Measurements from ENCODE around the gene SMIM11.

SMIM11 gene

DNA sequence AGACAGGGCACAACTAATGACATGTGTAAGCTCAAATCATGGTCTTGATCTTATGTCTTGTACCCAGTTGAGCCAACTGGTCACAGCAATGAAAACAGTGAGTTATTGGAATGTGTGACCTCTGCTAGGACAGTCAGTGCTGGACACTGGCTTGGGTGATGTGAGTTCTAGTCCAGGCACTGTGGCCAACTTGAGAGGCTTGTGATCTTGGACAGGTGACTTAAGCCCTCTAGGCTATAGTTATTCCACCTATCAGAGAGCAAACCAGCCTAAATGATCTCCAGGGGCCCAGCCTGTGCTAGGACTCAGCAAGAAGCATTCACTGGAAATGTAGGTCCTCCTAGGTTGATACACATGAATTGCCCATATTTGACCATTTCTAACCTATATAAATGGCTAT is 10.4 kb upstream of the SMIM11 start:
- ChIA-PET CTCF (interaction anchor here (1.0 to 1.2 kb wide), 2 partner anchors 17 to 145 kb away, joined by 3 to 4 read pairs; no protein-coding TSS in a partner anchor), POLR2A (no interaction called here)
- Histone ChIP-seq H3K4me3 (ENCODE audit: low read depth, low read length) (no peak overlapping the region), H3K36me3 (ENCODE audit: control insufficient read depth in 2 of 2, insufficient read depth in 1 of 2, low read length in 2 of 2) (no peaks in the 10 kb centered on the region), H3K9me3 (ENCODE audit: control insufficient read depth, insufficient read depth, low read depth, low read length) (no peaks in the 10 kb centered on the region), H3K4me1 (ENCODE audit: control insufficient read depth, insufficient read depth, low read length) (no peaks in the 10 kb centered on the region), H3K27ac (ENCODE audit: extremely low read depth, low read depth, low read length) (no peak overlapping the region)
- no peak for TF ChIP-seq MYNN (tag by site-specific recombination; IDR thresholded peaks at IDR 0.05; ENCODE audit: borderline replicate concordance)
- TF ChIP-seq WT1 (tag by site-specific recombination; IDR thresholded peaks at IDR 0.05) = no peak
- no peak for TF ChIP-seq ZNF280D (tag by site-specific recombination; IDR thresholded peaks at IDR 0.05)
- TF ChIP-seq ZNF19 (tag by site-specific recombination; IDR thresholded peaks at IDR 0.05; ENCODE audit: low read depth) = no peak
- TF ChIP-seq ZNF133 (tag by site-specific recombination; IDR thresholded peaks at IDR 0.05) = no peak
- no peak for TF ChIP-seq ZNF792 (tag by site-specific recombination; IDR thresholded peaks at IDR 0.05)
- TF ChIP-seq ZNF623 (tag by site-specific recombination; IDR thresholded peaks at IDR 0.05) = no peak
- no peak for TF ChIP-seq ZNF292 (tag by site-specific recombination; IDR thresholded peaks at IDR 0.05; ENCODE audit: borderline replicate concordance, low read depth)
- TF ChIP-seq ZNF692 (tag by site-specific recombination; IDR thresholded peaks at IDR 0.05) = no peak
- TF ChIP-seq ZNF280C (tag by site-specific recombination; IDR thresholded peaks at IDR 0.05) = no peak
- TF ChIP-seq ZSCAN23 (tag by site-specific recombination; IDR thresholded peaks at IDR 0.05) = no peak

GRCh38 chr21:34365809-34366208 is 9.5 kb upstream of the SMIM11 start:
- no peaks in the 10 kb centered on the region for H3K36me3 ChIP-seq (ENCODE audit: control insufficient read depth in 2 of 2, insufficient read depth in 1 of 2, low read length in 2 of 2)
- ChIA-PET POLR2A (no interaction called here), CTCF (interaction anchor here (0.6 to 1.7 kb wide), 5 partner anchors 11 to 265 kb away, joined by 3 to 8 read pairs (median 4); no protein-coding TSS in a partner anchor)
- H3K4me3 ChIP-seq (ENCODE audit: low read depth, low read length) = no peak overlapping the region
- H3K4me1 ChIP-seq (ENCODE audit: control insufficient read depth, insufficient read depth, low read length) = no peaks in the 10 kb centered on the region
- H3K27ac ChIP-seq (ENCODE audit: extremely low read depth, low read depth, low read length) = no peak overlapping the region
- no peaks in the 10 kb centered on the region for H3K9me3 ChIP-seq (ENCODE audit: control insufficient read depth, insufficient read depth, low read depth, low read length)
- TF ChIP-seq, protein P1, sequence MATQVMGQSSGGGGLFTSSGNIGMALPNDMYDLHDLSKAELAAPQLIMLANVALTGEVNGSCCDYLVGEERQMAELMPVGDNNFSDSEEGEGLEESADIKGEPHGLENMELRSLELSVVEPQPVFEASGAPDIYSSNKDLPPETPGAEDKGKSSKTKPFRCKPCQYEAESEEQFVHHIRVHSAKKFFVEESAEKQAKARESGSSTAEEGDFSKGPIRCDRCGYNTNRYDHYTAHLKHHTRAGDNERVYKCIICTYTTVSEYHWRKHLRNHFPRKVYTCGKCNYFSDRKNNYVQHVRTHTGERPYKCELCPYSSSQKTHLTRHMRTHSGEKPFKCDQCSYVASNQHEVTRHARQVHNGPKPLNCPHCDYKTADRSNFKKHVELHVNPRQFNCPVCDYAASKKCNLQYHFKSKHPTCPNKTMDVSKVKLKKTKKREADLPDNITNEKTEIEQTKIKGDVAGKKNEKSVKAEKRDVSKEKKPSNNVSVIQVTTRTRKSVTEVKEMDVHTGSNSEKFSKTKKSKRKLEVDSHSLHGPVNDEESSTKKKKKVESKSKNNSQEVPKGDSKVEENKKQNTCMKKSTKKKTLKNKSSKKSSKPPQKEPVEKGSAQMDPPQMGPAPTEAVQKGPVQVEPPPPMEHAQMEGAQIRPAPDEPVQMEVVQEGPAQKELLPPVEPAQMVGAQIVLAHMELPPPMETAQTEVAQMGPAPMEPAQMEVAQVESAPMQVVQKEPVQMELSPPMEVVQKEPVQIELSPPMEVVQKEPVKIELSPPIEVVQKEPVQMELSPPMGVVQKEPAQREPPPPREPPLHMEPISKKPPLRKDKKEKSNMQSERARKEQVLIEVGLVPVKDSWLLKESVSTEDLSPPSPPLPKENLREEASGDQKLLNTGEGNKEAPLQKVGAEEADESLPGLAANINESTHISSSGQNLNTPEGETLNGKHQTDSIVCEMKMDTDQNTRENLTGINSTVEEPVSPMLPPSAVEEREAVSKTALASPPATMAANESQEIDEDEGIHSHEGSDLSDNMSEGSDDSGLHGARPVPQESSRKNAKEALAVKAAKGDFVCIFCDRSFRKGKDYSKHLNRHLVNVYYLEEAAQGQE (tag by site-specific recombination; IDR thresholded peaks at IDR 0.05) = no peak
- TF ChIP-seq, protein P2, sequence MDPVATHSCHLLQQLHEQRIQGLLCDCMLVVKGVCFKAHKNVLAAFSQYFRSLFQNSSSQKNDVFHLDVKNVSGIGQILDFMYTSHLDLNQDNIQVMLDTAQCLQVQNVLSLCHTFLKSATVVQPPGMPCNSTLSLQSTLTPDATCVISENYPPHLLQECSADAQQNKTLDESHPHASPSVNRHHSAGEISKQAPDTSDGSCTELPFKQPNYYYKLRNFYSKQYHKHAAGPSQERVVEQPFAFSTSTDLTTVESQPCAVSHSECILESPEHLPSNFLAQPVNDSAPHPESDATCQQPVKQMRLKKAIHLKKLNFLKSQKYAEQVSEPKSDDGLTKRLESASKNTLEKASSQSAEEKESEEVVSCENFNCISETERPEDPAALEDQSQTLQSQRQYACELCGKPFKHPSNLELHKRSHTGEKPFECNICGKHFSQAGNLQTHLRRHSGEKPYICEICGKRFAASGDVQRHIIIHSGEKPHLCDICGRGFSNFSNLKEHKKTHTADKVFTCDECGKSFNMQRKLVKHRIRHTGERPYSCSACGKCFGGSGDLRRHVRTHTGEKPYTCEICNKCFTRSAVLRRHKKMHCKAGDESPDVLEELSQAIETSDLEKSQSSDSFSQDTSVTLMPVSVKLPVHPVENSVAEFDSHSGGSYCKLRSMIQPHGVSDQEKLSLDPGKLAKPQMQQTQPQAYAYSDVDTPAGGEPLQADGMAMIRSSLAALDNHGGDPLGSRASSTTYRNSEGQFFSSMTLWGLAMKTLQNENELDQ (tag by site-specific recombination; IDR thresholded peaks at IDR 0.05; ENCODE audit: low read depth) = no peak
- TF ChIP-seq ZNF366 (tag by site-specific recombination; conservative IDR thresholded peaks at IDR 0.05) (no peak), ZNF404 (tag by site-specific recombination; IDR thresholded peaks at IDR 0.05) (no peak), ZNF596 (tag by site-specific recombination; IDR thresholded peaks at IDR 0.05) (no peak), ZXDB (tag by site-specific recombination; IDR thresholded peaks at IDR 0.05) (no peak), ZNF629 (tag by site-specific recombination; IDR thresholded peaks at IDR 0.05) (no peak), ZNF600 (tag by site-specific recombination; IDR thresholded peaks at IDR 0.05) (no peak), ZSCAN4 (tag by site-specific recombination; IDR thresholded peaks at IDR 0.05) (no peak), ZFHX2 (tag by site-specific recombination; conservative IDR thresholded peaks at IDR 0.05) (no peak), ZNF670 (tag by site-specific recombination; IDR thresholded peaks at IDR 0.05; ENCODE audit: low read depth) (no peak)
